Fibroblast of lung (primary cell): ENCODE measurements around the gene CMTM7. TPM values are rescaled to one million over a fixed set of nuclear protein-coding genes. Genes with fewer than 3 reads are reported as not detected.

Experiments used
- DNase-seq, 2 donors: peaks; one replicate each; pipeline versions ENCODE4 v3.0.0 to v3.0.0-alpha.2; 2010; ENCODE audit warnings: low read depth in 2 of 2
- H2AFZ ChIP-seq: 2 replicates; pipeline ENCODE4 v1.5.1; 2012; ENCODE audit warnings: low read length, control low read depth, inconsistent platforms
- H3K27ac ChIP-seq: 2 replicates; pipeline ENCODE4 v1.5.1; 2011; ENCODE audit warnings: low read length, control low read depth; ENCODE audit not compliant: insufficient read depth
- H3K27me3 ChIP-seq: 2 replicates; pipeline ENCODE4 v1.5.1; 2011; ENCODE audit warnings: mild to moderate bottlenecking, low read length; ENCODE audit not compliant: control insufficient read depth, insufficient read depth
- H3K36me3 ChIP-seq: 2 replicates; pipeline ENCODE4 v1.5.1; 2011; ENCODE audit warnings: low read length; ENCODE audit not compliant: control insufficient read depth, insufficient read depth
- H3K4me1 ChIP-seq: 2 replicates; pipeline ENCODE4 v1.5.1; 2011; ENCODE audit warnings: low read length; ENCODE audit not compliant: control insufficient read depth, insufficient read depth; ENCODE audit errors: extremely low read depth
- H3K4me2 ChIP-seq: 2 replicates; pipeline ENCODE4 v1.5.1; 2011; ENCODE audit warnings: low read length, control low read depth; ENCODE audit not compliant: insufficient read depth; ENCODE audit errors: extremely low read depth
- H3K4me3 ChIP-seq, 4 experiments: fragments of 200-600 bp in 1 of 4; sonication (generic) in 1 of 4; replicated peaks in 1 of 4; 2 replicates each; pipeline ENCODE4 v1.5.1; 2011 to 2016; ENCODE audit warnings: low read length in 4 of 4, low read depth in 3 of 4, mild to moderate bottlenecking in 3 of 4, control low read depth in 2 of 4, inconsistent platforms in 1 of 4, mixed read lengths in 1 of 4; ENCODE audit not compliant: insufficient read depth in 1 of 4; ENCODE audit errors: control extremely low read depth in 1 of 4
- H3K79me2 ChIP-seq: 2 replicates; pipeline ENCODE4 v1.5.1; 2012; ENCODE audit warnings: mild to moderate bottlenecking, low read length, inconsistent platforms; ENCODE audit not compliant: control insufficient read depth, insufficient read depth
- H3K9ac ChIP-seq: 2 replicates; pipeline ENCODE4 v1.5.1; 2011; ENCODE audit warnings: mild to moderate bottlenecking, low read length, control low read depth; ENCODE audit not compliant: insufficient read depth
- H3K9me3 ChIP-seq: 2 replicates; pipeline ENCODE4 v1.5.1; 2012; ENCODE audit warnings: low read depth, low read length; ENCODE audit not compliant: control insufficient read depth, insufficient read depth
- H4K20me1 ChIP-seq: 2 replicates; pipeline ENCODE4 v1.5.1; 2011; ENCODE audit warnings: low read length; ENCODE audit not compliant: control insufficient read depth, insufficient read depth; ENCODE audit errors: extremely low read depth
- CTCF ChIP-seq, 2 donors: IDR thresholded peaks in 1 of 2; conservative IDR thresholded peaks in 1 of 2; 1 replicate in 1 of 2; 2 replicates in 1 of 2; pipeline ENCODE4 v1.5.1; 2011 to 2012; ENCODE audit warnings: low read length in 2 of 2, control low read depth in 1 of 2, inconsistent platforms in 1 of 2, low read depth in 1 of 2, mild to moderate bottlenecking in 1 of 2
- EZH2 ChIP-seq: IDR thresholded peaks from 2 replicates; pipeline ENCODE4 v1.5.1; 2012; ENCODE audit warnings: low read length, control low read depth, mild to moderate bottlenecking; ENCODE audit errors: missing control alignments
- polyA plus RNA-seq, 2 donors: library from polyadenylated mRNA; depleted of rRNA in 1 of 2; stranded (reverse) in 1 of 2; unstranded in 1 of 2; fragments of >200 nt; gene quantifications; 2 replicates each; pipeline ENCODE4 v1.2.1, GENCODE V29; 2011 to 2012; ENCODE audit warnings: missing spikeins in 1 of 2
- total RNA-seq: library from RNA; depleted of rRNA; stranded (reverse); fragments of >200 nt; gene quantifications from 2 replicates; pipeline ENCODE4 v1.2.1, GENCODE V29; 2014

CMTM7 gene
- total and polyA plus RNA-seq, 2 donors (not counting 1 experiment from before 2014, with no cell fraction given) = 3.5 to 9.3 TPM

GRCh38 chr3:32424581-32425250 lies 33.1 kb downstream of the CMTM7 start:
- H3K27me3 ChIP-seq = no peaks in the 10 kb centered on the region
- H3K79me2 ChIP-seq = peaks cover 1% of the 10 kb centered on the region
- no peaks in the 10 kb centered on the region for H3K36me3 ChIP-seq
- H3K4me3 ChIP-seq = no peak overlapping the region
- H3K27ac ChIP-seq = no peak overlapping the region
- H3K4me2 ChIP-seq = no peak overlapping the region
- peaks cover 5% of the 10 kb centered on the region for H3K4me1 ChIP-seq
- H2AFZ ChIP-seq = no peak overlapping the region
- TF ChIP-seq EZH2 (no peak), CTCF (conservative IDR thresholded peaks at IDR 0.05 in 1 of 2, IDR thresholded peaks at IDR 0.05 in 1 of 2; ENCODE audit: low read depth in 1 of 2, low read length in 2 of 2) (no peak)
- no peaks in the 10 kb centered on the region for H3K9me3 ChIP-seq
- H3K9ac ChIP-seq = no peak overlapping the region
- no peak for DNase-seq
- no peaks in the 10 kb centered on the region for H4K20me1 ChIP-seq

GRCh38 chr3:32428092-32429068 lies 36.7 kb downstream of the CMTM7 start:
- no peaks in the 10 kb centered on the region for H3K36me3 ChIP-seq
- no peak overlapping the region for H3K4me3 ChIP-seq
- no peak for TF ChIP-seq CTCF (conservative IDR thresholded peaks at IDR 0.05 in 1 of 2, IDR thresholded peaks at IDR 0.05 in 1 of 2; ENCODE audit: low read depth in 1 of 2, low read length in 2 of 2)
- TF ChIP-seq EZH2 = no peak
- H3K9ac ChIP-seq = no peak overlapping the region
- H3K79me2 ChIP-seq = no peaks in the 10 kb centered on the region
- no peak overlapping the region for H3K4me2 ChIP-seq
- H3K27me3 ChIP-seq = no peaks in the 10 kb centered on the region
- no peaks in the 10 kb centered on the region for H3K4me1 ChIP-seq
- no peak for DNase-seq
- no peak overlapping the region for H3K27ac ChIP-seq
- no peak overlapping the region for H2AFZ ChIP-seq
- H3K9me3 ChIP-seq = no peaks in the 10 kb centered on the region
- H4K20me1 ChIP-seq = no peaks in the 10 kb centered on the region

GRCh38 chr3:32430900-32431299 lies 39.2 kb downstream of the CMTM7 start:
- no peak overlapping the region for H3K4me2 ChIP-seq
- no peaks in the 10 kb centered on the region for H3K79me2 ChIP-seq
- H3K9me3 ChIP-seq = no peaks in the 10 kb centered on the region
- H3K4me3 ChIP-seq = no peak overlapping the region
- H3K4me1 ChIP-seq = no peaks in the 10 kb centered on the region
- H2AFZ ChIP-seq = no peak overlapping the region
- DNase-seq = no peak
- TF ChIP-seq EZH2 = no peak
- no peak for TF ChIP-seq CTCF (conservative IDR thresholded peaks at IDR 0.05 in 1 of 2, IDR thresholded peaks at IDR 0.05 in 1 of 2; ENCODE audit: low read depth in 1 of 2, low read length in 2 of 2)
- no peak overlapping the region for H3K9ac ChIP-seq
- H3K27ac ChIP-seq = no peak overlapping the region
- H4K20me1 ChIP-seq = no peaks in the 10 kb centered on the region
- no peaks in the 10 kb centered on the region for H3K36me3 ChIP-seq
- H3K27me3 ChIP-seq = no peaks in the 10 kb centered on the region
